ENCODE measurements around the gene NAAA. TPM values are rescaled to one million over a fixed set of nuclear protein-coding genes. Genes with fewer than 3 reads are reported as not detected.

Gene NAAA
- total RNA-seq, 1 donor from 2014 or later, result 26.4 TPM

DNA sequence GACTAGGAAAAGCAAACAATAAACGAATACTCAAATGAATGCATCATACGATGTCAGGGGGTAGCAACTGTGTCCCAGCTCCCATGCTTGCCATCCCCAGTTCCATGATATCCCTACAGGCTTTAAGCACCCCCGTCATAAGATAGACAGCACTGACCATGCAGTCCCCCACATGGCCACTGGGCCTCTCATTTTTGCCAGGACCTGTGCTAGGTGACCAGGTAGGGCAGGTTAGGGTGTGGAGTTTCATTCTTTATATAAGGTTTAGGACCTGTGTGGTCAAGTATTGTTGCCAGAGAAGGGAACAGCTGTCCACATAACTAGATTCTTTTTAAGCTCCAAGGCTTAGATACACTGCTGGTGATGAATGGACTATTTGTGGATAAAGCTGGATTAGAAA lies 48.3 kb downstream of the NAAA start:
- intact Hi-C loops (cut with DNase I), result no loop called here
- H3K27me3 ChIP-seq (ENCODE audit: low read depth), result no peaks in the 10 kb centered on the region

DNA sequence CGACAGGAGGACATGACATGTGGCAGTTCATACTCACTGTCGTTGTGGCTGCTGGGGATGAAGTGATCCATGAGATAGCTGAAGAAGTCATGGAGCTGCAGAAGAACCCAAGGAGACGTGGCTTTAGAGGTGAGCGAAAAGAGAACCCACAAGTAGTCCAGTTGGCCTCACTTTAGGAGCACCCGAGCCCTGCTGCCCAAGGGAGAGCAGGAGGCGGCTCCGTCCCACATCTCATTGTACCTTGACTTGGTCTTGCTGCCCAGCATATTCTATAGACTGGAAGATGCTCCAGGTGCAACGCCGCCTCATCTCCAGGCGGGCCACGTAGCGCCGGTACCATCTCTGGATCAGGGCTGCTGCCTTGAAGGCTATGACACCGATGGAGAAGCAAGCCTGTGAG lies 49.2 kb downstream of the NAAA start:
- Histone ChIP-seq H3K4me1 (no peaks in the 10 kb centered on the region), H3K27ac (no peak overlapping the region), H3K9me3 (no peaks in the 10 kb centered on the region), H3K4me3 (no peak overlapping the region), H3K36me3 (no peaks in the 10 kb centered on the region), H3K27me3 (ENCODE audit: low read depth) (no peaks in the 10 kb centered on the region)
- TF ChIP-seq, protein P1, sequence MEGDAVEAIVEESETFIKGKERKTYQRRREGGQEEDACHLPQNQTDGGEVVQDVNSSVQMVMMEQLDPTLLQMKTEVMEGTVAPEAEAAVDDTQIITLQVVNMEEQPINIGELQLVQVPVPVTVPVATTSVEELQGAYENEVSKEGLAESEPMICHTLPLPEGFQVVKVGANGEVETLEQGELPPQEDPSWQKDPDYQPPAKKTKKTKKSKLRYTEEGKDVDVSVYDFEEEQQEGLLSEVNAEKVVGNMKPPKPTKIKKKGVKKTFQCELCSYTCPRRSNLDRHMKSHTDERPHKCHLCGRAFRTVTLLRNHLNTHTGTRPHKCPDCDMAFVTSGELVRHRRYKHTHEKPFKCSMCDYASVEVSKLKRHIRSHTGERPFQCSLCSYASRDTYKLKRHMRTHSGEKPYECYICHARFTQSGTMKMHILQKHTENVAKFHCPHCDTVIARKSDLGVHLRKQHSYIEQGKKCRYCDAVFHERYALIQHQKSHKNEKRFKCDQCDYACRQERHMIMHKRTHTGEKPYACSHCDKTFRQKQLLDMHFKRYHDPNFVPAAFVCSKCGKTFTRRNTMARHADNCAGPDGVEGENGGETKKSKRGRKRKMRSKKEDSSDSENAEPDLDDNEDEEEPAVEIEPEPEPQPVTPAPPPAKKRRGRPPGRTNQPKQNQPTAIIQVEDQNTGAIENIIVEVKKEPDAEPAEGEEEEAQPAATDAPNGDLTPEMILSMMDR (IDR thresholded peaks at IDR 0.05), result no peak
- intact Hi-C loops (cut with DNase I), result no loop called here
- no peak for DNase-seq
- no peak for ATAC-seq

More for the DNA sequence above, 48.3 kb downstream of the NAAA start:
- Histone ChIP-seq H3K36me3 (no peaks in the 10 kb centered on the region), H3K4me3 (no peak overlapping the region), H3K9me3 (no peaks in the 10 kb centered on the region), H3K4me1 (no peaks in the 10 kb centered on the region), H3K27ac (no peak overlapping the region)
- TF ChIP-seq, protein P1 (IDR thresholded peaks at IDR 0.05), result no peak
- DNase-seq (no peak), ATAC-seq (no peak)

DNA sequence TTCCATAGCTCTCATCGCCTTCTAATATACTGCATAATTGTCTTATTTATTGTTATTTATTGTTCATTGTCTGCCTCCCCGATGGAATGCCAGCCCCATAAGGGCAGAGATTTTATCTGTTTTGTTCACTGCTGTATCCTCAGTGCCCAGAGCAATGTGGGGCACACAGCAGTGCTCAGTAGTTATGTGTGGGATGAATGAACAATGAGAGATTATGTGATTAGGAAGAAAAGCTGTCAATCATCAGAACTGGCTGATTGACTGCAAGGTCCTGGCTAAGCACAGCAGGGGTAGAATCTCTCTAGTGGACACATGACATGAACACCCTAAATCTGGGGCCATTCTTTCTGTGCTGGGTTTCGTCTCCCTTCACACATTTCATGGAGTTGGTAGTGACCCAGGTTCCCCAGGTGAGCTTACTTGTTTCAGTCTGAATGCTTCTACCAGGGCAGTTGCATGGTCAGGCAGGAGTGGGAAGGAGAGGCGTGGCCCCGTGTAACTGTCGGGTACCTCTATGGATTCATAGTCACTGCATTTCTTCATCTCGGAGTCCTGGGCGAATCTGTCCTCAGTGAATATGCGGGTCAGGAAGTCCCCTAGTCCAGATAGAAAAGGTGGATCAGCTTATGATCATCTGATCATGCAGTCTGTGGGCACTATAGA lies 51.1 kb downstream of the NAAA start:
- Histone ChIP-seq H3K4me3 (no peak overlapping the region), H3K27ac (no peak overlapping the region), H3K4me1 (no peaks in the 10 kb centered on the region), H3K9me3 (no peaks in the 10 kb centered on the region), H3K36me3 (no peaks in the 10 kb centered on the region), H3K27me3 (ENCODE audit: low read depth) (peaks cover 3% of the 10 kb centered on the region)
- TF ChIP-seq, protein P1 (IDR thresholded peaks at IDR 0.05), result no peak
- no peak for ATAC-seq
- DNase-seq, result no peak
- intact Hi-C loops (cut with DNase I), result no loop called here

- intact Hi-C loops (cut with DNase I), result no loop called here
- TF ChIP-seq, protein P1 (IDR thresholded peaks at IDR 0.05), result no peak
- DNase-seq (no peak), ATAC-seq (no peak)
- H3K36me3 ChIP-seq, result no peaks in the 10 kb centered on the region
- H3K4me3 ChIP-seq, result no peak overlapping the region
- peaks cover 3% of the 10 kb centered on the region for H3K27me3 ChIP-seq (ENCODE audit: low read depth)
- H3K27ac ChIP-seq, result no peak overlapping the region
- no peaks in the 10 kb centered on the region for H3K4me1 ChIP-seq
- H3K9me3 ChIP-seq, result no peaks in the 10 kb centered on the region
Observed at GRCh38 chr4:75886104-75886503, 54.7 kb downstream of the NAAA start.

DNA sequence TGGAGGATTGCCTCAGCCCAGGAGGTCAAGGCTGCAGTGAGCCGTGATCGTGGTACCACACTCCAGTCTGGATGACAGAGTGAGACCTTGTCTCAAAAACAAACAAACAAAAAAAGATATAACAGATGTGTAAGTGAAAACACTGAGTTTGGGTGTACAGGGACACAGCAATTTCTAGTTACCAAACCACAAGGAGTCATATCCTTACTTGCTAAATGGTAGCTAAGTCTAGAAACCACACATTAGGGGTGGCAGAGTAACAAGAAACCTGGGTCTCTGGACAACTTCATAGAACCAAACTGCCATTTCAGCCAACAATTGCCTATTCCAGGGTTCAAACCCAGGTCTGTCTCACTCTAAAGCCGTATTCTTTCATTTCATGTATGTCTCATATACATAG lies 59.3 kb downstream of the NAAA start:
- H3K27me3 ChIP-seq (ENCODE audit: low read depth), result peaks cover 3% of the 10 kb centered on the region
- no peak overlapping the region for H3K27ac ChIP-seq
- H3K4me1 ChIP-seq, result no peaks in the 10 kb centered on the region
- no peaks in the 10 kb centered on the region for H3K9me3 ChIP-seq
- DNase-seq (no peak), ATAC-seq (no peak)
- no peak overlapping the region for H3K4me3 ChIP-seq
- TF ChIP-seq, protein P1 (IDR thresholded peaks at IDR 0.05), result no peak
- H3K36me3 ChIP-seq, result no peaks in the 10 kb centered on the region
- intact Hi-C loops (cut with DNase I), result no loop called here
